GM12801 (cell line): Measurements from ENCODE around the gene SLC46A2.

Experiments
- CTCF ChIP-seq: IDR thresholded peaks from one replicate; pipeline ENCODE4 v1.5.1; 2011; ENCODE audit warnings: control low read depth; ENCODE audit not compliant: insufficient read length; ENCODE audit errors: extremely low read depth

SLC46A2 gene

DNA sequence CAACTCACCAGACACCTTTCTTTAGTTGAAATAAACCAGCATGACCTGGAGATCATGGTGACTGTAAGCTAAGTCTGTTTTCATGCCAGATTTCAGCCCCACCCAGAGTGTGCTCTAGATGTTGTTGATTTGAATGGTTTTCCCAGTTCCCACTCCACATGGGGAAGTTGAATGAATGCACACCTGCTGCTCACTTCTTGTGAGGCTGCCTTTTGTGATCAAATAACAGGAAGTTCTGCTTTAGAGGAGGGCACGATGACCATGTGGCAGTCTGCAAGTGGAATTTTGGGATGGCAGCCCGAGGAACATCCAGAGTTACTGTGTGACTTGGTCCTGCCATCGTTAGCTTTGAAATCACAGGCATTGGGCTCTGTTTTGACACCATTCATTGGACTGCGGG, 18.7 kb downstream of the SLC46A2 start:
- TF ChIP-seq CTCF: no peak

DNA sequence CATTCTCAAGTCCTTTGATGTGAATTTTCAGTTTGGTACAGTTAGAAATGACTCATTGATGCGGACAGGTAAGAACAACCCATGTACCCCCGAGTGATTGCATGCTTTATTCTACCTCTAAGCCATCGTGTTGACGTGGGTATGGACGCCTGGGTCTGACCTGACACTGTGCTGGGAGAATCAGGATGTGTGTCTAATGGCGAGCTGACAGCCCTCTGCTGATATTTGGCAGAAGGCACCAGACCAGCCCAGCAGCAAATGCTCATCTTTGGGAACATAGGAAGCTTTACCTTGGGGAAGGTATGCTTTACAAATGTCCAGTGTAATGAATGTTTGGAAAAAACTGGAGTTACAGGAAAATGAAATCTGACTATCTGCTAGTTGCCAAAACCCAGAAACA, 20.1 kb downstream of the SLC46A2 start:
- TF ChIP-seq CTCF: no peak

GRCh38 chr9:112869917-112870316, 20.8 kb downstream of the SLC46A2 start:
- no peak for TF ChIP-seq CTCF

DNA sequence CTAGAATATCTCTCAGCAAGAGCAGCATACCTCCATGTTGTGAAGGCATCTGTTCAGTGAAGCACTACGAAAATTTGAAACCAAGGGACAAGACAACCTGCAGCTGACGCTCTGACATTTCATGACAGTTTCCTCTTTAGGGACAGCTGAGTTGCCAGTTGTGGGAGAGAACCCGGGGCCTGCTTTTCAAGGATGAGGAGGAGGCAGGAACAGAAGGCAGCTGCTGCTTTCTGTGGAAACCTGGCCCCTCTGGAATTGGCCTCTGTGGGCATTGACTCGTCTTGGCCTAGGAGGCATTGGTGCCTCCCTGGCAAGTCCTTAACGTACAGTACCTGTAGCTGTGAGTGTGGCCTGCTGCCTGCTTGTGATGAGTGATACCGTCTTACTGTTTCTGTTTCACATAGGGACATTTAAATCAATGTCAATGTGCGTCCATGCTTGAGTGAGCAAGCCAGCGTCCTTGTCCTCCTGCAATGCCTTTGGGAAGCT, 21.6 kb downstream of the SLC46A2 start:
- TF ChIP-seq CTCF: no peak

DNA sequence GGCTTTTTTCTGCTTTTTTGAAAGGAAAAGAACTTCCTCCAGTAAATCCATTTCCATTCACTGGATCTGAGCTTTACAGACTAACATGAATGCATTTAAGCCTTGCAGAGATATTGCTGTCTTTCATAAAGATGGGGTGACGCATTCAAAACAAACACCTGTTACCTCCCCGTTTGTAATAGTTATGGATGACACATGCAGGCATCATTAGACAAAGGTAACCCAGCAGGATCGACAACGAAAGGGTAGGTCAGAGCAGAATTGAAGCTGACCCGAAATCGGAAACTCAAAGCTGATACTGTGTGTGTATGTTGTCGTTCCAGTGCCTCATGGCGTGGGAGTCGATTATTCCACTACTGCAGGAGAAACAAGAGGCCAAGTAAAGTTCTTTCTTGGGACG, 22.2 kb downstream of the SLC46A2 start:
- no peak for TF ChIP-seq CTCF

- TF ChIP-seq CTCF: no peak
Observed at GRCh38 chr9:112867275-112867991, 23.2 kb downstream of the SLC46A2 start.

GRCh38 chr9:112866662-112867274, 23.9 kb downstream of the SLC46A2 start:
- TF ChIP-seq CTCF: no peak
